HG03025 (cell line): Measurements from ENCODE around the gene BUD31.
"Not testable (repeated sequence)": the region's sequence is repeated elsewhere in the genome, so short reads cannot be mapped to it uniquely, and the experiment has no call there.

ENCODE experiments used
- ATAC-seq: cut with Tn5 transposase; IDR thresholded peaks from one replicate; pipeline ENCODE4 v1.9.1; 2021; ENCODE audit warnings: mild to moderate bottlenecking, moderate library complexity; ENCODE audit not compliant: unreplicated experiment, low FRiP score

BUD31 gene

GRCh38 chr7:99424932-99425730 is 16.4 kb downstream of the BUD31 start:
- ATAC-seq, result no peak

- ATAC-seq, result no peak
Observed at GRCh38 chr7:99428972-99429566, 20.3 kb downstream of the BUD31 start.

GRCh38 chr7:99429756-99430155 is 21.0 kb downstream of the BUD31 start:
- no peak for ATAC-seq

GRCh38 chr7:99431756-99432540 is 23.2 kb downstream of the BUD31 start:
- not testable (repeated sequence) for ATAC-seq

DNA sequence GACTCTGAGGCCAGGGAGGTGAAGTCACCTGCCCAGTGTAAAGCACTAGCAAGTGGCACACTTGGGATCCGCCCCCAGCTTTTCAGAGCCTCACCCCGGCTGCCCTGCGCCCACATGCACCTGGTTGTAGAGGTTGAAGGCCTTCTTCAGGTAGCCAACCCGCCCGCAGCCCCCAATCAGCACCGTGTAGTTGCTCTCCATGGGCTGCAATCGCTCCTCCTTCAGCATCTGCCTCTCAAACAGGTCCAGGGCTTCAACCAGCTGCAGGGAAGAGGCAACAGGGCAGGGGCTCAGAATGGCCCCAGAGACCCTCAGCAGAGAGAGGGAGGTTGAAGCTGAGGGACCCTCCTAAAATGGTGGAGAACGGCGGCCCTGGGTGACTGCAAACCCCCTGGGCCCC is 24.4 kb downstream of the BUD31 start:
- no peak for ATAC-seq

GRCh38 chr7:99437946-99438572 is 29.3 kb downstream of the BUD31 start:
- ATAC-seq, result peak; percentile 16

GRCh38 chr7:99438573-99439480 is 30.1 kb downstream of the BUD31 start, which contains the start of the genes CPSF4 and PTCD1:
CPSF4 (plus strand) TSS chr7:99438943; CDS start chr7:99439083, 140 bp downstream.
PTCD1 (minus strand) TSS chr7:99438798; CDS start chr7:99435242, 3,556 bp downstream.
- ATAC-seq, result peak; percentile 77

DNA sequence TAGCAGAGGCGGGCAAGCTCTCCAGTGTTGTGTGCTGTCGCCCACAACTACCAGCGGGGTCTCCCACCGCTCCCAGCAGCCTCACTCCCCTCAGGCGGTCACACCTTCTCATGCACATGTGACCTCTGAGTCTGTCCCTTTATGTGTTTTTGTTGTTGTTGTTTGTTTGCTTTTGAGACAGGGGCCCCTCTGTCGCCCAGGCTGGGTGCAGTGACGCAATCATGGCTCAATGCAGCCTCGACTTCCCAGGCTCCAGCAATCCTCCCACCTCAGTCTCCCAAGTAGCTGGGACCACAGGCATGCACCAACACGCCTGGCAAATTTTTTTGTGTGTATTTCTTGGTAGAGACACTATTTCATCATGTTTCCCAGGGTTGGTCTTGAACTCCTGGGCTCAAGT is 31.4 kb downstream of the BUD31 start:
- ATAC-seq, result no peak

- no peak for ATAC-seq
Observed at GRCh38 chr7:99446096-99446495, 37.3 kb downstream of the BUD31 start.

- no peak for ATAC-seq
Observed at GRCh38 chr7:99447943-99448342, 39.2 kb downstream of the BUD31 start.

DNA sequence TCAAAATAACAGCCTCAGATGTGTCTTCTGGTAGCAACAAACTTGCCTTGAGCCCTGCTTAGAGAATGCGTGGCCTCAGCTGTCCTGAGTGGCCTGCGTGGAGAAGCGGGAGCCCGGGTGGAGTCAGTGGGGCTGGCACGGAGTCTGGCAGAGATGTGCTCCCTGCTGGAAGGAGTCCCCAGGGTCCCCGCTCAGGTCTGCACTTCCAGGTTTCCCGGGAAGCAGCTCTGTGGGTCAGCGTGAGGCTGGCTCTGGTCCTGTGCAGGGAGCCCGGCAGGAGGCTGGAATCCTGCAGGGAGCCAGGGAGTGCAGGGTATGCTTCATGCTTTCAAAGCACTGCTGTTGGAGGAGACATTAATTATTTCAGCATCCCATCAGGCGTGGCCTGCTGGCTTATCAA is 40.1 kb downstream of the BUD31 start:
- ATAC-seq, result no peak

GRCh38 chr7:99449326-99449725 is 40.6 kb downstream of the BUD31 start:
- no peak for ATAC-seq

- ATAC-seq, result no peak
Observed at GRCh38 chr7:99451936-99452335, 43.2 kb downstream of the BUD31 start.

DNA sequence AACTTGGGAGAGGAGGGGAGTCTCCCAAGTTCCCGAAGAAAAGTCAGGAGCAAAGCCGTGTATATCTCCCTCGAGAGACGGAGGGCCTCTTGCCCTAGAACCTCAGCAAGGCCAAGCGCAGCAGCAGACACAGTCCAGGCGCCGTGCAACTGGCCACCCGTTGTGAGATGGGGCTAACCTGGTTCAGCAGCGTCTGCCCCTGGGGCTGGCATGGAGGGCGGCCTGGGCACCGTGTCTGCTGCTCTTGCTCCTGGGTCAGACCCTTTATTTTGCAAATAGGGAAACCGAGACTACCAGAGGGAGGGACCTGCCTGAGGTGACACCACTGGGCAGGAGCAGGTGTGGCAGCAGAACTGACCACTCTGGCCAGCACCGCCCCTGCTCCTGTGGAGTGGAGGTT is 43.8 kb downstream of the BUD31 start:
- no peak for ATAC-seq

DNA sequence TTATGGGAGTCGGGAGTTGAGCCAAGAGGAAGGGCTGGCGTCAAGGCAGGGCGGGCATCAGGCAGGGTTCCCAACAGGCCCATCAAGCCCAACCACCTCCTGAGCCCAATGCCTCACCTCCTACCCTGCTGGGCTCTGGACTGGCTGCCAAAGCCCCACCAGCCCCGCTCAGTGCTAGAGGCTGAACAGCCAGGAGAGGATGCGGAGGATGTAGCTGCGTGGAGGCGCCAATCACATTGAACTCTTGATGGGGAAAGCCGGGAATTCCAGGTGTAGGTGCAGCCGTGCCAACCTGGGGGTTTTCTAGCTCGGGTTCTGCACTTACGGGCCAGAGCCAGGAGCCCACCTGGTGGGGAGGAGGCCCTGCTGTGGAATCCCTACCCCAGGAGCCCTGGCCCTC is 44.3 kb downstream of the BUD31 start:
- no peak for ATAC-seq

- ATAC-seq, result no peak
Observed at GRCh38 chr7:99455874-99456273, 47.1 kb downstream of the BUD31 start.

DNA sequence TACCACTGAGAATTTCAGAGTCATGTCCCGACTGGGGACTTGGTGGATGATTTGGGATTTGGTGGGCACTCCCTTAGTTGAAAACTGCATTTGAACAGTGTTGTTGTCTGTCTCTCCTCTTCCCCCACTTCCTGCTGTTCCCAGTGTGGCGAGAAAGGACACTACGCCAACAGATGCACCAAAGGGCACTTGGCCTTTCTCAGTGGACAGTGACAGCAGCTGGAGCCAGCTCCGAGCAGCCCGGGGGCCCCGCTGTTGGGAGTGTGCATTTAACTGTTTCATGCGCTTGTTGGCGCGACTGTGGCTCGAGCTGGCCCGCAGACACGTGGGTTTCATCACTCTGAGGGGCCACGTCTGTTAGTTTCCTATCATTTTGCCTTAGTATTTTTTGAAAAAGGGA is 47.5 kb downstream of the BUD31 start:
- no peak for ATAC-seq

DNA sequence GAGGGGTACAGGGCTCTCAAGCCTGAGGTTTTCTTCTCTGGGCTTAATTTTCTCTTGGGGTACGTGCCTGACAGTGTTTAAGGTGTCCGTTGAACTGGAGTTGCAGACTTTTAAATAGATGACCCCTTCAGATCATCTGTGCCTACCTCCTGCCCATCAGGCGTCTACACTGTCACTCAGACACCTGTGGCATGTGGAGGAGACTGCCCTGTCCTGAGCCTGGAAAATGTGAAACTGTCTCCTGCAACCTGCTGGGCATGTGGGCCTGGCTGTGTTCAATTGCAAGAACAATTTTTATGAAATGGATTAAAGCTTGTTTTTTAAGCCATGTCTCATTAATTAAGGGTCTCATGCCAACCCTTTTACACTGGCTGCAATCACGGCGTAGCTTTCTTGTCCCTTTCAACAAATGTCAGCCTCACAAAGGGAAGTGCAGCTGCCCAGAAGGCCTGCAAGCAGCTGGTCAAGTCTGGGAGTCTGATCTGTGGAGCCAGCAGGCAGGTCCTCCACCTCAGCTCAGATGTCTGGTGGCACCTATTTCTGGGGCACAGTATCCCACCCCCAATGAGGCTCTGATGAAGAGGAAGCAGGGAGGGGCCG is 48.4 kb downstream of the BUD31 start:
- ATAC-seq, result no peak
